Fibroblast of the conjunctiva (primary cell): Measurements from ENCODE around the gene ADCY7.

Source experiments
- DNase-seq: peaks from one replicate; pipeline ENCODE4 v3.0.0-alpha.2; 2010; ENCODE audit warnings: low read depth

Gene ADCY7

GRCh38 chr16:50313596-50314478, 47.5 kb downstream of the ADCY7 start:
- DNase-seq = no peak

DNA sequence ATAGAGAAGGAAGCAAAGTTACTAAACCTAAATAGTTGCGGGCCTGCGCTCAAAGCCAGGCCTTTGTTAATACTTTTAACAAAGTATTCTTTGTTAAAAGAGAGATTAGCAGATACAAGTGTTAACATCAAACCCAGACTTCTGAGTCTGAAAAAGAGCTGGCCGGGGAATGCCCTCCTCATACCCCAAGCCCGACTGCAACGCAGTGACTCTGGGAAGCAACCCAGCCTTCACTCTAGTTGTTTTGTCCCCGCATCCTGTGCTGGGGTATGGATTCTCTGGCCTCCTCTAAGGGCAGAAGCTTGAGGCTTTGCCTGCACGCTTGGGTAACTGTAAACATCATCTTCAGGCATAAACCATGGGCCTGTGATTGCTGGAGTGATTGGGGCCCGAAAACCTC, 48.3 kb downstream of the ADCY7 start:
- no peak for DNase-seq

DNA sequence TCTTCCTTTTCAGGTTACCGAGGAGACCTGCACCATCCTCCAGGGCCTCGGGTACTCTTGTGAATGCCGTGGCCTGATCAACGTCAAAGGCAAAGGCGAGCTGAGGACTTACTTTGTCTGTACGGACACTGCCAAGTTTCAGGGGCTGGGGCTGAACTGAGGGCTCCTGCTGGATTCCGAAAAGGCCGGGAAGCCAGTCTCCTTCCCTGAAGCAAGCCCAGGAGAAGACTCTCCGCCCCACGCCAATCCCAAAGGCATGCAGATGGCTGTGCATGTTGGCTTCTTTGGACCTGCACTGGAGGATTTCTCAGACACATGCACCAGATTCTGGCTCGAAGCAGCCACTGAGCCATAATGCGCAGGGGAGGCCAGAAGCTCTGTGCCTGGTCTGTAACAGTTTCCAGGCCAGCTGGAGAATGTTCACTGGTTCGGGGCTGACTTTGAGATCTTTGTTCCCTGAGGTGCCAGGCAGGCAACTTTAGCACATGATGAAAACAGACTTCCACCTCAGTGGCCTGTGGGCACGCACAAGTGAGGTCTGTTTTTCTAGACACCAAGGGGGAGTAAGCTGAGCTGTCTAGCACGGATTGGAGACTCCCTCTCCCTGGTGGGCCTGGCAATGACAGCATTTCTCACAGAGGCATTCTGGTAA, 49.1 kb downstream of the ADCY7 start:
- no peak for DNase-seq

DNA sequence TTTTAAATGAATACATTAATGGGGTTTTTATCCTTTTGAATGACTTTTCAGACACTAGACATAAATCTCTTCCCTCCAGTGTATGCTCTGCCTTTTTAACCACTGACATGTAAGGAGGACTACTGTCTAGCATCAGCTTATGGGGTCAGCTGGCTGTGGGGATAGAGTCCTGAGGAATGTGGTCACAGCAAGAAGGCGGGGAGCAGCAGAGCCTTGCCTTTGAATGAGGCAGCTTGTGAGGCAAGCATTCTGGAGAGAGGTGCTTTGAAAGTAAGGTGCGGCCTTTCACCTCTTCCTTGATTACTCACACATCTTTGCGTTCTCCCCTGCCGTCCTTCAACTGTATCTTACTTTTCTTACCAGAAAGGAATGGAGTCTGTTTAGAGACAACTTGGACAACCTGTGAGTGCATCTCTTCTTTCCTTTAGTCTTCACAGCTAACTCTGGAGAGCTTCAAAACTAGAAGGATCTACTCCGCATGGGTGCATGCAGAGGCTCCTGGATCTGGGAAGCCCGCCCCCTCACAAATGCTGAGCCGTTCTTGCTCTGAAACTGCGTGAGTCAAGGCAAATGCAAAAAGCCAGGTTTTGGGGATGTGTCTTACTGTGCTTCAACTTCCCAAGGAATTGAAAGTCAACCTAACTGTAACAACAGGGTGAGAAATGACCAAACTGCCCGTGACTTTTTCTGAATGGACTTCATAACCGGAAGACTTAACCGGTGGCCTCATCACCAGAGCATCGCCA, 49.9 kb downstream of the ADCY7 start:
- DNase-seq = no peak

- no peak for DNase-seq
Measured at GRCh38 chr16:50316848-50317630, 50.7 kb downstream of the ADCY7 start.

DNA sequence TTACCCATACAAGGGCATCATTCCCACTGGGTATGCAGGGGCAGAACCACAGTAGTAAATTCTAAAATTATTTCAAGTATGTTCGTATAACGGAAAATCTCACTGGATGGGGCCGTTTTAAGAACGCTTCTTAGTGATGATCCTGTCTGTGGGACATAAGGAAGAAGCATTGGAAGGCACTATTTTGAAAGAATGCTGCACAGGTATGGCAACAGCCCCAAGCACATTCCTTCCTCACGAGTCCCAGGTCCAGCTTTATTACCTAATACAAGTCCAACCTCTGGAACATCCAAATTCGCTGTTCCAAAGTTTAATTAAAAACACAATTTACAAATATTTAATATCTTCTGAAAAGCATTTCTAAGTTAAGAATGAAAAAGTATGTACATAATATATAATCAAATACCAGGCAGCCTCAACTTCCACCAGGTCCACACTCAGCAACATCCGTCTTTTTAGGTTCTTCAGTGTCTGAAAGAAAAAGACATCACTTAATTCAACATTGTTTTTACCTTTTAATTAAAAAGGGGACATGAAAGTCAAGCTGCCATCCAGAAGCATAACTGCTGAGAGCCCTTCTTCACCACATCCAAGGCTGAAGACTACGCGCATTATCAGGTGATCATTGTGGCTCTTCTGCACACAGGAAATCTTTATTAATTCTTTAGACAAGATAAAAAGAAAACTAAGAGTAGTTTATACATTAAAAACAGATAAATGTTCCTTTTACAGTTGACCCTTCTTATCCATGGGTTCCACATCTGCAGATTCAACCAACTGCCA, 52.6 kb downstream of the ADCY7 start:
- DNase-seq = no peak

DNA sequence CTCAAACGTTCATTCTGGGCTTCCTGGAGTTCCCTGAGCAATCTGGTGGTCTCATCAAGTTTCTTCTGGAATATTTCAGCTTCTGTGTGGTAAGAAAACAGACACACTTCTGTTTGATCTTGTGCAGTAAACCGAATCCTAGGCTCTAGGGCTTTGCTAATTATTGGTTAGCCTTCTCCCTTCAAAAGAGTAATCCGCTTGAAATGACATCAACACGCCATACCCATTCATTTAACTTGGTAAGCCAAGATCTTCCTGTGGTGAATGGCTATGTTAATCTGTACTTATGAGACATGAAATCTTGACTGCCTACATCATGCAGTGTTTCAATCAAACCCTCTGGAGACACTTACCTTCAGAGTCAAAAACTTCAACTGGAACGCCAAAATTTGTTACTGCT, 54.0 kb downstream of the ADCY7 start:
- no peak for DNase-seq

- no peak for DNase-seq
Measured at GRCh38 chr16:50322333-50322732, 56.0 kb downstream of the ADCY7 start.

DNA sequence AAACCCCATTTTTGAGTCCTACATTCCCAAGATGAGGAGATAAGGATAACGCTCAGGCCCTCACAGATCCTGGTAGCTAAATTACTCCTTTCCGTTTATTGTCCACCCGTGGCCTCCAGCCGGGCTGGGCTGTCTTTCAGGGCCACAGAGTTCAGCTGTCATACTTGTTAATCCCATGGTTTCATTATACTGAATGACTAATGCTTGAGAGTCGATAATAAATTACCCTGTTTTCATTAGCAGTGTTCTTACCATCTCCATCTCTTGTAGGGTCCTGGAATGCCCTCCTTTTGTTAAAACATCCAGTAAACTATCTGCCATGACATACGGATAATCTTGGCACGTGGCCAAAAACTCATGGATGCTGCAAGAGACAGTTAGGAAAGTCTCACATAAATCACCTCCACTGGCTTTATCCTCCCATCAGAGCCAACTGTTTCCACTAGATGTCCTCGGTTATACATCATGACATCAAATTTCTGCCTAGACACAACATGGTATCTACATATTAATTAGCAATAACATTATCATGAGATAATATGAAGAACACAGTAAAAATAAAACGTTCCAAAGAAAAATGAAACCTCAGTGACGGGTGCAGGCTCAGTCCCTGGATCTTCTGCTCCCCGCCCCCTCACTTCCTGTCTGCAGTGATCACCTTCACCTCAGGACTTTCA, 57.1 kb downstream of the ADCY7 start:
- no peak for DNase-seq

DNA sequence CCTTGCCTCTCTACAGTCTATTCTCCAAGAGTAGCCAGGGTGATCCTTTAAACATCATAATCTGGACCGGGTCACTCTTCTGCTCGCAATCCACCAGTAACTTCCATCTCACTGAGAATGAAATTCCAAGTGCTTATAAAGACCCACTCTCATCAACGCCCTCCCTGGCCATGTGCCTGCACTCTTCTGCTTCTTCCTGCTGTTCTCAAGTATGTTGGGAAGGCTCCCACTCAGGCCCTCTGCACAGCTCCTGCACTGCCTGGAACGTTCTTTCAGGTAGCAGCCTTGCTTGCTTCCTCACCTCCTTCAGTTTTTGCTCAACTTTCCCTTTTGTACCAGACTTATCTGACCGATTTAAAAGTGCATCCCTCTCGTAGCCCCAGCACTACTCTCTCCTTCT, 58.0 kb downstream of the ADCY7 start:
- no peak for DNase-seq

GRCh38 chr16:50326264-50326663, 59.9 kb downstream of the ADCY7 start:
- DNase-seq = no peak

GRCh38 chr16:50326835-50327465, 60.6 kb downstream of the ADCY7 start:
- DNase-seq = peak; percentile 22

DNA sequence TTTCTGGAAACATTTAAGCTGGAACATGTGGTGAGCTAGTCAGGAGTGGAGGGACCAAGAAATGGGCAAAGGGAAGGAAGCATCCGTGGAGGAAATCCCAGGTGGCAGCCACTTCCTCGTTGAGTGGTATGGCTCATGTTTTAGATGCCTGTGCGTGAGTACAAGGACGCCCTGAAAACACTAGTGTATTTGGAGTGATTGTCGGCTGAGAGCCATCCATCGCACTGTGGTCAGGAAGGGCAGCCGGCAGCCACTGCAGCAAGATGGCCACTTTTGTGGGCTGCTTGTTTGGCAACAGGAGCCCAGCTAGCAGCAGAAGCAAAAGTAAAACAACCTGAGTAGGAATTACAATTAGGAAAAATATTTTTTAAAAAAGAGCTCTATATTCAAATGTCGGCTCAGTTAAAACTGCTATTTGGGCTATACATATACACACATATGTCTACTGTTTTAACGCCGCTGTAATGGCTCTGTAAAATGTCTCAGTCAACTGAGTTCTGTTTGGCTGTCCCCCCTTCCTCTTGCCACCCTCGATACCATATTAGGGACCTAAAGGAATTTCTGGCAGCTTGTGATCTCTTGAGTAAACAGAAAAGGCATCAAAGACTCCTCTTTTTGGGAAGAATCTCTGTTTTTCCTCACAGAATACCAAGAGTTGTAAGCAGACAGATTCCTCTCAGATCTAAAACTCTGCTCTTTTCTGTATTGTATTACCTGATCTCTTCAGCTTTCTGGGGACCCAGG, 63.3 kb downstream of the ADCY7 start:
- DNase-seq = no peak

DNA sequence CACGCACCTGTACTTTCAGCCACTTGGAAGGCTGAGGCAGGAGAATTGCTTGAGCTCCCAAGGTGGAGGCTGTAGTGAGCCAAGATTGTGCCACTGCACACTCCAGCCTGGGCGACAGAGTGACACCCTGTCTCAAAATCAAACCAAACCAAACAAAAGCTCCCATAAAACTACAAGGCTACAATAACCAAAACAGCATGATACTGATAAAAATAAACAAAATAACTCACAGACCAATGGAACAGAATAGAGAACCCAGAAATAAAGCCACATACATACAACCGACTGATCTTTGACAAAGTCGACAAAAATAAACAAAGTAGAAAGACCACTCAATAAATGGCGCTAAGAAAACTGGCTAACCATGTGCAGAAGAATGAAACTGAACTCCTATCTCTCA, 65.2 kb downstream of the ADCY7 start:
- DNase-seq = no peak

GRCh38 chr16:50332599-50332998, 66.2 kb downstream of the ADCY7 start:
- no peak for DNase-seq

DNA sequence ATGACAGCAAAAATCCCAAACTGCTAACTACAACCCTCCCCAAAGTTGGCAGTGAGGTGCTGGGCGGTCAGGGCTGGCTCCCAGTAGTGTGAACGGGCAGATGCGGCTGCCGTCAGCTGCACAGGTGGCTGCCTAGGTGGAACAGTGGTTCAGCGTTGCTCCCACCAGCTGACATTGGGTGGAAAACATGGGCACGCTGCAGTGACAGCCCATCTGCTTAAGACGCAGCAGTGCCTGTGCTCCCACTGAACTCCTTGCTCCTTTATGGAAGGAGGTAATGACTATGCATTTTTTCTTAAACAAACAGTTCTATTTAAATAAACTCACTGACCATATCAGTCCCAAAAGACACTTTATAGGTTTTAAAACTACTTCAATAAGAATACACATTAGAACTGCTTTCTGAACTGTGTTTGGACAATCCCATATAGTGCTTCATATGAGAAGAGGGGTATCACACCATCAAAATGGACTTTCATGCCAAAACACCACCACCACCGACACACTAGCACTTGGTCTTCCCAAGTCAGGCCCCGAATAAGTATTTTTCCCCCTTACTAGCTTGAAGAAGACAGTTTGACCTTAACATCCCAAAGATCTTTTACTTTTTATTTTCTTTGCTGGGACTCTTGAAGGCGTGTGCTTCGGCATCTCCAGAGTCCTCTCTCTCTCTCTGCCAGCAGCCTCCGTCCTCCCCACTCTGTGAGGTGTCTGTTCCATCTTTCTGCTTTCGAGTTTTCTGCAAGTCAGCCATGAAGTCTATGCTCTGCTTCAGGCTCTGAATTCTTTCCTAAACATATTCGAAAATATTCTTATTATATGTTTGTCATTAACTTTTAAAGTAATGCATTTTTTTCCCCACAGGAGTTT, 68.0 kb downstream of the ADCY7 start:
- no peak for DNase-seq

- no peak for DNase-seq
Measured at GRCh38 chr16:50335196-50335958, 69.0 kb downstream of the ADCY7 start.

DNA sequence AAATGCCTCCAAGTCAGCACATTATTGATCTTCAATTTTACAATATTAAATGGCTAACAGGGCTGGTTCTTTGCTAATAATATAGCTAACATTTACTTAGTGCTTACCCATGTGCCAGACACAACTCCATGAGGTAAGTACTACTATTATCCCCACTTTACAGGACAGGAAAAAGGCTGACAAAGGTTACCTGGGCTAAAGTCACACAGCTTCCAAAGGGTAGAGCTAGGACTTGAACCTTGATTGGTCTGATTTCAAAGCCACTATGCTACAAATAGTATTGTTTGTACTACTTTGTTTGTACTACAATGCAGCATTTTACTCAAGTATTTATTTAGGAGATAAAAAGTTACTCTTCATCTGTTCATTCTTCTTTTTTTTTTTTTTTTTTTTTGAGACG, 70.5 kb downstream of the ADCY7 start:
- DNase-seq = no peak
